HG02981 (cell line): ENCODE measurements around the gene DUS1L.
A peak's percentile ranks its signal among the peaks of the same experiment; 100 is the strongest.

Source experiments
- ATAC-seq: cut with Tn5 transposase; IDR thresholded peaks from one replicate; pipeline ENCODE4 v1.9.1; 2021; ENCODE audit warnings: mild to moderate bottlenecking, moderate library complexity; ENCODE audit not compliant: unreplicated experiment

Gene DUS1L

GRCh38 chr17:82101301-82101715 lies 35.7 kb upstream of the DUS1L start:
- no peak for ATAC-seq

- ATAC-seq = no peak
These were observed 35.1 kb upstream of the DUS1L start for GRCh38 chr17:82100502-82101298.

- peak; percentile 8 for ATAC-seq
These were observed 33.5 kb upstream of the DUS1L start for GRCh38 chr17:82098939-82099763.

GRCh38 chr17:82098169-82098938 lies 32.8 kb upstream of the DUS1L start, which contains the start of gene FASN:
Gene FASN, minus strand, starts transcription at chr17:82098236. Its CDS starts 1,791 bp downstream, at chr17:82096445.
- peak; percentile 70 for ATAC-seq

- peak; percentile 12 for ATAC-seq
These were observed 32.2 kb upstream of the DUS1L start for GRCh38 chr17:82097919-82098168.

- peak; percentile 3 for ATAC-seq
These were observed 31.7 kb upstream of the DUS1L start for GRCh38 chr17:82097184-82097918.

GRCh38 chr17:82096709-82097183 lies 31.1 kb upstream of the DUS1L start:
- ATAC-seq = no peak

- no peak for ATAC-seq
These were observed 30.4 kb upstream of the DUS1L start for GRCh38 chr17:82095777-82096708.

GRCh38 chr17:82094931-82095776 lies 29.6 kb upstream of the DUS1L start:
- no peak for ATAC-seq

- ATAC-seq = no peak
These were observed 27.6 kb upstream of the DUS1L start for GRCh38 chr17:82092995-82093751.

GRCh38 chr17:82092628-82092994 lies 27.0 kb upstream of the DUS1L start:
- ATAC-seq = no peak

GRCh38 chr17:82092094-82092586 lies 26.5 kb upstream of the DUS1L start:
- ATAC-seq = no peak

GRCh38 chr17:82091264-82092066 lies 25.9 kb upstream of the DUS1L start:
- no peak for ATAC-seq

- ATAC-seq = no peak
These were observed 25.1 kb upstream of the DUS1L start for GRCh38 chr17:82090549-82091263.

- no peak for ATAC-seq
These were observed 24.3 kb upstream of the DUS1L start for GRCh38 chr17:82089723-82090548.
